HepG2 (cell line): ENCODE data around the gene RPS6KA2. TPM values are rescaled to one million over a fixed set of nuclear protein-coding genes. Genes with fewer than 3 reads are reported as not detected.
A peak's percentile ranks its signal among the peaks of the same experiment; 100 is the strongest.

Experiments
- ATAC-seq: fragments of 200-7000 bp; cut with Tn5 transposase; 3 replicates; pipeline ENCODE4 v1.9.1; 2020; ENCODE audit warnings: mild to moderate bottlenecking, moderate library complexity
- BruUV-seq: library from RNA; stranded (reverse); fragments of 400-500 nt; replicated peaks from 2 replicates; lab custom pipeline; 2021; lab: Mats Ljungman, UMichigan
- CTCF ChIA-PET: fragments of 300-600 bp; formaldehyde crosslinking; extraction: SDS; loops from one replicate; lab custom pipeline; 2021; ENCODE audit warnings: low total read pairs, inconsistent platforms, low intra/inter-chr PET ratio; lab: Yijun Ruan, JAX
- POLR2A ChIA-PET: fragments of 350-600 bp; sonication (Branson Sonifier 250); formaldehyde crosslinking; loops from one replicate; lab custom pipeline; 2020; ENCODE audit warnings: antibody characterized with exemption, inconsistent platforms; lab: Yijun Ruan, JAX
- DNase-seq: peaks from one replicate; pipeline ENCODE4 v3.0.0-alpha.2; 2015; ENCODE audit warnings: low spot score
- FAIRE-seq: peaks from 3 replicates; lab custom pipeline; 2011; peaks lifted over from hg19 to GRCh38; lab: Jason Lieb, UNC
- H2AFZ ChIP-seq: one replicate; pipeline ENCODE4 v1.6.1; 2011; ENCODE audit warnings: low read length, inconsistent platforms
- H3K27ac ChIP-seq: fragments of 300-600 bp; 3 replicates; pipeline ENCODE4 v1.8.0; 2011; ENCODE audit warnings: mixed run types, mild to moderate bottlenecking, mixed read lengths, low read length, inconsistent platforms; ENCODE audit not compliant: insufficient read depth; ENCODE audit errors: extremely low read length
- H3K27me3 ChIP-seq, 2 experiments: fragments of 200-600 bp in 1 of 2; 2 replicates in 1 of 2; 3 replicates in 1 of 2; pipeline versions ENCODE4 v1.6.0 to v1.8.0; 2011; ENCODE audit warnings: low read length in 2 of 2, mild to moderate bottlenecking in 2 of 2, moderate library complexity in 2 of 2, inconsistent platforms in 1 of 2; ENCODE audit not compliant: insufficient read depth in 2 of 2, control insufficient read depth in 1 of 2
- H3K36me3 ChIP-seq, 2 experiments: fragments of 200-600 bp in 1 of 2; replicated peaks in 1 of 2; 2 replicates in 1 of 2; 3 replicates in 1 of 2; pipeline versions ENCODE4 v1.5.1 to v1.8.0; 2011; ENCODE audit warnings: low read length in 2 of 2, inconsistent platforms in 1 of 2; ENCODE audit not compliant: insufficient read depth in 2 of 2, control insufficient read depth in 1 of 2
- H3K4me1 ChIP-seq: 2 replicates; pipeline ENCODE4 v1.5.1; 2012; ENCODE audit warnings: low read length, inconsistent platforms; ENCODE audit not compliant: insufficient read depth
- H3K4me2 ChIP-seq: 2 replicates; pipeline ENCODE4 v1.6.0; 2011; ENCODE audit warnings: low read depth, low read length, inconsistent platforms
- H3K4me3 ChIP-seq, 3 experiments: fragments of 200-600 bp in 1 of 3; sonication (generic), shearing (Covaris generic) in 1 of 3; replicated peaks in 1 of 3; 2 replicates each; pipeline ENCODE4 v1.5.1; 2011 to 2016; ENCODE audit warnings: low read length in 3 of 3, inconsistent platforms in 2 of 3, low read depth in 2 of 3, mild to moderate bottlenecking in 2 of 3, control low read depth in 1 of 3, mixed read lengths in 1 of 3; ENCODE audit not compliant: insufficient read depth in 1 of 3
- H3K79me2 ChIP-seq: one replicate; pipeline ENCODE4 v1.6.1; 2011; ENCODE audit warnings: low read length, inconsistent platforms; ENCODE audit not compliant: insufficient read depth
- H3K9ac ChIP-seq: 2 replicates; pipeline ENCODE4 v1.6.0; 2011; ENCODE audit warnings: mild to moderate bottlenecking, low read depth, low read length, inconsistent platforms; ENCODE audit not compliant: insufficient read depth
- H3K9me3 ChIP-seq: 2 replicates; pipeline ENCODE4 v1.5.1; 2012; ENCODE audit warnings: mild to moderate bottlenecking, low read length
- H4K20me1 ChIP-seq: 2 replicates; pipeline ENCODE4 v1.6.0; 2011; ENCODE audit warnings: inconsistent platforms, mild to moderate bottlenecking, low read length, moderate library complexity; ENCODE audit not compliant: insufficient read depth
- ATF4 ChIP-seq, 2 experiments: fragments of 450-650 bp in 1 of 2; sonication (generic) in 1 of 2; formaldehyde crosslinking; IDR thresholded peaks; 2 replicates each; pipeline versions ENCODE4 v1.5.0 to v1.8.0; 2020 to 2022; ENCODE audit warnings: mild to moderate bottlenecking in 1 of 2, missing genetic modification reagents in 1 of 2
- GATA4 ChIP-seq: sonication (generic); IDR thresholded peaks from 2 replicates; pipeline ENCODE4 v1.6.1; 2016; ENCODE audit warnings: antibody characterized with exemption, low read depth, borderline replicate concordance
- KDM5B ChIP-seq: sonication (generic); formaldehyde crosslinking; IDR thresholded peaks from 2 replicates; pipeline ENCODE4 v1.4.0; 2020; ENCODE audit warnings: missing genetic modification reagents, mild to moderate bottlenecking, borderline replicate concordance
- NCOA1 ChIP-seq: sonication (generic); formaldehyde crosslinking; IDR thresholded peaks from 2 replicates; pipeline ENCODE4 v1.9.0; 2021; ENCODE audit warnings: missing genetic modification reagents
- RFXAP ChIP-seq: sonication (generic); formaldehyde crosslinking; IDR thresholded peaks from 2 replicates; pipeline ENCODE4 v1.4.0; 2020; ENCODE audit warnings: missing genetic modification reagents, borderline replicate concordance
- SP2 ChIP-seq: sonication (generic); formaldehyde crosslinking; IDR thresholded peaks from 2 replicates; pipeline ENCODE4 v1.5.1; 2020; ENCODE audit warnings: mild to moderate bottlenecking, missing genetic modification reagents
- SRY ChIP-seq: sonication (generic); formaldehyde crosslinking; IDR thresholded peaks from 2 replicates; pipeline ENCODE4 v1.8.0; 2022; ENCODE audit warnings: mild to moderate bottlenecking, missing genetic modification reagents
- ZFP62 ChIP-seq: sonication (generic); formaldehyde crosslinking; IDR thresholded peaks from 2 replicates; pipeline ENCODE4 v1.4.0; 2020; ENCODE audit warnings: missing genetic modification reagents
- ZNF280D ChIP-seq: sonication (generic); formaldehyde crosslinking; IDR thresholded peaks from 2 replicates; pipeline ENCODE4 v1.5.1; 2020; ENCODE audit warnings: mild to moderate bottlenecking, missing genetic modification reagents
- ZNF777 ChIP-seq: sonication (generic); formaldehyde crosslinking; IDR thresholded peaks from 2 replicates; pipeline ENCODE4 v1.4.0; 2020; ENCODE audit warnings: missing genetic modification reagents
- ZNF891 ChIP-seq: sonication (generic); formaldehyde crosslinking; IDR thresholded peaks from 2 replicates; pipeline ENCODE4 v1.5.0; 2020; ENCODE audit warnings: mild to moderate bottlenecking, missing genetic modification reagents
- ZUFSP ChIP-seq: sonication (generic); formaldehyde crosslinking; IDR thresholded peaks from 2 replicates; pipeline ENCODE4 v1.9.0; 2021; ENCODE audit warnings: missing genetic modification reagents, mild to moderate bottlenecking, borderline replicate concordance
- WGBS: methylation state at CpG from one replicate; pipeline ENCODE4 v1.1.6; 2017; ENCODE audit warnings: low lambda C conversion rate; 5-methylcytosine and 5-hydroxymethylcytosine counted together
- in situ Hi-C: cut with HindIII; loops from 2 replicates; pipeline ENCODE4 v1.10.0; 2017; ENCODE audit warnings: low pct_unique_long_range_greater_than_20kb; ENCODE audit not compliant: extremely low pct_ligation_motif_present
- intact Hi-C: fragments of 100-400 bp; cut with micrococcal nuclease; formaldehyde crosslinking; loops from one replicate; pipeline ENCODE4 v1.10.0; 2022; ENCODE audit not compliant: unreplicated experiment
- polyA plus RNA-seq, 8 experiments: library from polyadenylated mRNA; depleted of rRNA in 3 of 8; stranded (reverse) in 7 of 8; unstranded in 1 of 8; fragments of >200 nt; fragmentation: Illumina TruSeq in 4 of 8; extraction: Trizol in 4 of 8; gene quantifications; 2 replicates each; pipeline versions ENCODE4 v1.2.1 to v1.2.3, GENCODE V29; 2011 to 2016; ENCODE audit warnings: low read depth in 4 of 8, missing spikeins in 1 of 8, mixed read lengths in 1 of 8; ENCODE audit not compliant: insufficient read depth in 1 of 8
- total RNA-seq, 5 experiments: library from RNA; depleted of rRNA; stranded (reverse); fragments of >200 nt; fragmentation: Illumina TruSeq; extraction: Trizol; gene quantifications; 2 replicates each; pipeline ENCODE4 v1.2.3, GENCODE V29; 2016; ENCODE audit warnings: low read depth in 1 of 5
- TF ChIP-seq, protein P1 (sequence below): sonication (generic); formaldehyde crosslinking; IDR thresholded peaks from 2 replicates; pipeline ENCODE4 v1.5.1; 2020; ENCODE audit warnings: mild to moderate bottlenecking, moderate library complexity, missing genetic modification reagents

The RPS6KA2 gene
- total and polyA plus RNA-seq, 2 of the 13 experiments (the other 11 are each of a cell fraction or from before 2014, with no cell fraction given), result 0.22 to 0.38 TPM

DNA sequence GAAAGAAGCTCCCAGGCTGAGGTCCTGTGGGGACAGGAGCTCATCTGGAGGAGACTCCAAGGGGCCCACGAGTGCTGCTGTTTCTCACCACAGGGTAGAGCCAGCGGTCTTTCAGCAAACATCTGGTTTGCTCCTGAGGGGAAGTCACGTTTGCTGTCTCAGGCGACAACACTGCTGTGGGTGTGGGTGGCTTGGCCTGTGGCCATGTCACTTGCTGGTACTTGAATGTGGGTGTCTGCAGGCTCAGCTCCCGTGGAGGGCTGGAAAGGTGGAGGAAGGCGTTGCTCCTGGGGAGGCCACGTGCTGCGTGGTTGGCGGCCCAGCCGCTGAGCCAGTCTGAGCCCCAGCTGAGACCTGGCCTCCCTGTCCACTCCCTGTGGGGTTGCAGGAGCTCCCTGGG, 191.5 kb downstream of the RPS6KA2 start:
- no peak for TF ChIP-seq GATA4
- no peak for TF ChIP-seq RFXAP
- no peak for TF ChIP-seq NCOA1
- no peak for TF ChIP-seq ZNF891
- TF ChIP-seq ZNF777 (CRISPR knock-in tag), result no peak
- TF ChIP-seq ZNF280D (CRISPR knock-in tag), result no peak
- TF ChIP-seq, protein P1, sequence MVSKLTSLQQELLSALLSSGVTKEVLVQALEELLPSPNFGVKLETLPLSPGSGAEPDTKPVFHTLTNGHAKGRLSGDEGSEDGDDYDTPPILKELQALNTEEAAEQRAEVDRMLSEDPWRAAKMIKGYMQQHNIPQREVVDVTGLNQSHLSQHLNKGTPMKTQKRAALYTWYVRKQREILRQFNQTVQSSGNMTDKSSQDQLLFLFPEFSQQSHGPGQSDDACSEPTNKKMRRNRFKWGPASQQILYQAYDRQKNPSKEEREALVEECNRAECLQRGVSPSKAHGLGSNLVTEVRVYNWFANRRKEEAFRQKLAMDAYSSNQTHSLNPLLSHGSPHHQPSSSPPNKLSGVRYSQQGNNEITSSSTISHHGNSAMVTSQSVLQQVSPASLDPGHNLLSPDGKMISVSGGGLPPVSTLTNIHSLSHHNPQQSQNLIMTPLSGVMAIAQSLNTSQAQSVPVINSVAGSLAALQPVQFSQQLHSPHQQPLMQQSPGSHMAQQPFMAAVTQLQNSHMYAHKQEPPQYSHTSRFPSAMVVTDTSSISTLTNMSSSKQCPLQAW (CRISPR knock-in tag), result no peak
- TF ChIP-seq SRY, result no peak
- no peak for TF ChIP-seq ATF4 (CRISPR knock-in tag; IDR thresholded peaks at IDR 0.05)
- no peak for TF ChIP-seq ZUFSP (CRISPR knock-in tag)
- TF ChIP-seq ZFP62 (CRISPR knock-in tag), result no peak
- TF ChIP-seq SP2 (CRISPR knock-in tag), result no peak
- no peak for TF ChIP-seq KDM5B (CRISPR knock-in tag)
- in situ Hi-C loops (no loop called here), intact Hi-C loops (no loop called here)
- H3K9me3 ChIP-seq, result no peaks in the 10 kb centered on the region
- ATAC-seq, result peak; percentile 17; the same call in 2 of the 3 replicates
- H2AFZ ChIP-seq, result no peak overlapping the region
- H3K4me2 ChIP-seq, result no peak overlapping the region
- no peak overlapping the region for H3K4me3 ChIP-seq
- WGBS, result 30% methylated on average over 4 of the region's 10 CpGs
- BruUV-seq, result no TSS peak
- H3K4me1 ChIP-seq, result no peaks in the 10 kb centered on the region
- no peak for DNase-seq
- ChIA-PET CTCF (no interaction called here), POLR2A (no interaction called here)
- no peak overlapping the region for H3K9ac ChIP-seq
- H3K36me3 ChIP-seq, result no peaks in the 10 kb centered on the region
- no peaks in the 10 kb centered on the region for H4K20me1 ChIP-seq
- no peaks in the 10 kb centered on the region for H3K79me2 ChIP-seq
- peaks cover 7 to 82% of the 10 kb centered on the region in 2 experiments; a peak in 4 of 5 replicates for H3K27me3 ChIP-seq
- no peak overlapping the region for H3K27ac ChIP-seq
- FAIRE-seq, result no peak
